GM23338 (cell line): Measurements from ENCODE around the gene PLIN5. TPM values are rescaled to one million over a fixed set of nuclear protein-coding genes. Genes with fewer than 3 reads are reported as not detected.

ENCODE experiments used
- ATAC-seq: fragments of 200-7000 bp; cut with Tn5 transposase; 3 replicates; pipeline ENCODE4 v1.9.1; 2020
- DNase-seq: peaks from one replicate; pipeline ENCODE4 v3.0.0-alpha.2; 2015; ENCODE audit warnings: low spot score
- H2AFZ ChIP-seq: fragments of 200-600 bp; sonication (generic); 2 replicates; pipeline ENCODE4 v1.8.0; 2016; ENCODE audit warnings: antibody characterized with exemption, mild to moderate bottlenecking, moderate library complexity
- H3F3A ChIP-seq: fragments of 200-600 bp; sonication (generic); replicated peaks from 2 replicates; pipeline ENCODE4 v1.8.0; 2017; ENCODE audit warnings: antibody characterized with exemption, mixed run types, low read depth
- H3K27ac ChIP-seq: fragments of 200-600 bp; sonication (generic); 2 replicates; pipeline ENCODE4 v1.6.1; 2016; ENCODE audit warnings: low read depth
- H3K27me3 ChIP-seq: fragments of 200-600 bp; sonication (generic); 2 replicates; pipeline ENCODE4 v1.8.0; 2016; ENCODE audit warnings: mild to moderate bottlenecking, mixed run types, moderate library complexity; ENCODE audit not compliant: insufficient read depth
- H3K36me3 ChIP-seq: fragments of 200-600 bp; sonication (generic); 2 replicates; pipeline ENCODE4 v1.8.0; 2016; ENCODE audit warnings: mild to moderate bottlenecking; ENCODE audit not compliant: insufficient read depth
- H3K4me1 ChIP-seq: fragments of 200-600 bp; sonication (generic); 2 replicates; pipeline ENCODE4 v1.8.0; 2016; ENCODE audit warnings: mild to moderate bottlenecking, moderate library complexity; ENCODE audit not compliant: insufficient read depth
- H3K4me2 ChIP-seq: fragments of 200-600 bp; sonication (generic); 2 replicates; pipeline ENCODE4 v1.7.1; 2017; ENCODE audit warnings: mixed run types
- H3K4me3 ChIP-seq: fragments of 200-600 bp; sonication (generic); 2 replicates; pipeline ENCODE4 v1.6.1; 2016; ENCODE audit warnings: mixed run types
- H3K79me2 ChIP-seq: fragments of 200-600 bp; sonication (generic); replicated peaks from 2 replicates; pipeline ENCODE4 v1.8.0; 2017; ENCODE audit warnings: mild to moderate bottlenecking; ENCODE audit not compliant: insufficient read depth
- H3K9me2 ChIP-seq: fragments of 200-600 bp; sonication (generic); 2 replicates; pipeline ENCODE4 v1.8.0; 2017; ENCODE audit not compliant: insufficient read depth
- H4K20me1 ChIP-seq: fragments of 200-600 bp; sonication (generic); replicated peaks from 2 replicates; pipeline ENCODE4 v1.8.0; 2017; ENCODE audit warnings: mild to moderate bottlenecking; ENCODE audit not compliant: insufficient read depth
- H3K27ac Mint-ChIP-seq: 2 replicates; pipeline ENCODE4 v1.8.0; 2020; ENCODE audit warnings: inconsistent platforms, mild to moderate bottlenecking, moderate library complexity, mixed read lengths
- H3K27me3 Mint-ChIP-seq: 3 replicates; pipeline ENCODE4 v1.8.0; 2022; ENCODE audit warnings: low read depth, mild to moderate bottlenecking, moderate library complexity, mixed read lengths, inconsistent platforms; ENCODE audit not compliant: insufficient read depth, poor library complexity
- H3K36me3 Mint-ChIP-seq: 3 replicates; pipeline ENCODE4 v1.8.0; 2021; ENCODE audit warnings: low read depth, mild to moderate bottlenecking, inconsistent platforms, moderate library complexity, mixed read lengths
- H3K4me1 Mint-ChIP-seq: 3 replicates; pipeline ENCODE4 v1.8.0; 2020; ENCODE audit warnings: mild to moderate bottlenecking, inconsistent platforms, mixed read lengths
- H3K4me3 Mint-ChIP-seq: 3 replicates; pipeline ENCODE4 v1.8.0; 2021; ENCODE audit warnings: moderate library complexity, mild to moderate bottlenecking, inconsistent platforms, mixed read lengths
- H3K9me3 Mint-ChIP-seq: 3 replicates; pipeline ENCODE4 v1.8.0; 2020; ENCODE audit warnings: moderate library complexity, mild to moderate bottlenecking, inconsistent platforms, mixed read lengths
- CREB1 ChIP-seq: fragments of 250-450 bp; sonication (Bioruptor Pico); IDR thresholded peaks from 2 replicates; pipeline ENCODE4 v1.5.0; 2020; ENCODE audit warnings: low read depth, mild to moderate bottlenecking, moderate library complexity
- CTCF ChIP-seq, 2 experiments: fragments of 200-600 bp in 1 of 2; sonication (generic) in 1 of 2; conservative IDR thresholded peaks; 2 replicates each; pipeline versions ENCODE4 v1.5.1 to v1.6.1; 2016 to 2017; ENCODE audit warnings: antibody characterized with exemption in 2 of 2, low read depth in 2 of 2, mild to moderate bottlenecking in 2 of 2, moderate library complexity in 1 of 2
- ETS1 ChIP-seq: IDR thresholded peaks from 2 replicates; pipeline ENCODE4 v1.6.1; 2016; ENCODE audit warnings: antibody characterized with exemption
- EZH2 ChIP-seq: fragments of 200-600 bp; sonication (generic); IDR thresholded peaks from one replicate; pipeline ENCODE4 v1.8.0; 2017; ENCODE audit warnings: antibody characterized with exemption, mild to moderate bottlenecking, low read depth; ENCODE audit not compliant: unreplicated experiment
- EZH2phosphoT487 ChIP-seq: fragments of 200-600 bp; sonication (generic); IDR thresholded peaks from one replicate; pipeline ENCODE4 v1.8.1; 2018; ENCODE audit warnings: antibody characterized with exemption; ENCODE audit not compliant: unreplicated experiment
- JUNB ChIP-seq: IDR thresholded peaks from one replicate; pipeline ENCODE4 v1.6.1; 2016; ENCODE audit warnings: antibody characterized with exemption; ENCODE audit not compliant: unreplicated experiment
- NANOG ChIP-seq: IDR thresholded peaks from 2 replicates; pipeline ENCODE4 v1.6.1; 2016; ENCODE audit warnings: antibody characterized with exemption, borderline replicate concordance
- REST ChIP-seq: IDR thresholded peaks from one replicate; pipeline ENCODE4 v1.6.1; 2018; ENCODE audit warnings: antibody characterized with exemption; ENCODE audit not compliant: unreplicated experiment
- STAT1 ChIP-seq: IDR thresholded peaks from one replicate; pipeline ENCODE4 v1.6.1; 2016; ENCODE audit warnings: antibody characterized with exemption; ENCODE audit not compliant: unreplicated experiment
- ZNF114 ChIP-seq: fragments of 250-450 bp; sonication (Bioruptor Pico); IDR thresholded peaks from 2 replicates; pipeline ENCODE4 v1.5.0; 2020; ENCODE audit warnings: mild to moderate bottlenecking, moderate library complexity
- ZNF331 ChIP-seq: fragments of 250-450 bp; sonication (Bioruptor Pico); IDR thresholded peaks from 2 replicates; pipeline ENCODE4 v1.5.0; 2020; ENCODE audit warnings: low read depth, mild to moderate bottlenecking, moderate library complexity
- ZNF462 ChIP-seq: fragments of 250-450 bp; sonication (Bioruptor Pico); IDR thresholded peaks from 2 replicates; pipeline ENCODE4 v1.5.0; 2020; ENCODE audit warnings: mild to moderate bottlenecking, moderate library complexity
- polyA plus RNA-seq: library from polyadenylated mRNA; unstranded; fragments of >200 nt; fragmentation: Nextera tagmentation; extraction: Ambion mirVana; gene quantifications from 2 replicates; pipeline ENCODE4 v1.2.1, GENCODE V29; 2016
- total RNA-seq: library from RNA; depleted of rRNA; stranded (reverse); fragments of >200 nt; shearing (Covaris generic); gene quantifications from 2 replicates; pipeline ENCODE4 v1.2.3, GENCODE V29; 2014

Gene PLIN5
- total and polyA plus RNA-seq, 2 experiments from 2014 or later: 1.9 to 3.5 TPM

GRCh38 chr19:4511300-4512054 lies 23.5 kb downstream of the PLIN5 start:
- no peaks in the 10 kb centered on the region for H3K79me2 ChIP-seq
- no peaks in the 10 kb centered on the region for H3K4me1 ChIP-seq
- Mint-ChIP-seq H3K27ac (no peak overlapping the region), H3K4me1 (no peaks in the 10 kb centered on the region), H3K4me3 (no peak overlapping the region), H3K27me3 (peaks cover 41% of the 10 kb centered on the region), H3K36me3 (0 out of 3 replicates have a peak, but pooled peaks cover under 1% of the 10 kb centered on the region), H3K9me3 (no peaks in the 10 kb centered on the region; the same call in 2 of the 3 replicates)
- no peak overlapping the region for H2AFZ ChIP-seq
- no peaks in the 10 kb centered on the region; the same call in none of the 2 replicates for H4K20me1 ChIP-seq
- H3K27ac ChIP-seq: no peak overlapping the region
- no peak overlapping the region for H3K4me2 ChIP-seq
- DNase-seq (no peak), ATAC-seq (no peak)
- H3K4me3 ChIP-seq: no peak overlapping the region
- no peak for TF ChIP-seq ZNF462 (CRISPR knock-in tag)
- no peak for TF ChIP-seq ETS1
- TF ChIP-seq NANOG: no peak
- no peak for TF ChIP-seq ZNF114 (CRISPR knock-in tag)
- no peak for TF ChIP-seq CREB1 (CRISPR knock-in tag)
- no peak for TF ChIP-seq EZH2phosphoT487
- no peak for TF ChIP-seq JUNB
- TF ChIP-seq ZNF331 (CRISPR knock-in tag): no peak
- no peak for TF ChIP-seq STAT1
- no peak for TF ChIP-seq EZH2
- TF ChIP-seq REST: no peak
- TF ChIP-seq CTCF (conservative IDR thresholded peaks at IDR 0.05; ENCODE audit: low read depth in 2 of 2): no peak
- peaks cover 51% of the 10 kb centered on the region; the same call in 1 of the 2 replicates for H3K27me3 ChIP-seq
- H3K36me3 ChIP-seq: no peaks in the 10 kb centered on the region
- no peaks in the 10 kb centered on the region for H3K9me2 ChIP-seq
- H3F3A ChIP-seq: no peaks in the 10 kb centered on the region
